IPS-NIHi11 (cell line): Measurements from ENCODE around the gene CDH24.

Source experiments
- DNase-seq: peaks from one replicate; pipeline ENCODE4 v3.0.0; 2012; ENCODE audit warnings: mixed read lengths, low spot score

The CDH24 gene, protein sequence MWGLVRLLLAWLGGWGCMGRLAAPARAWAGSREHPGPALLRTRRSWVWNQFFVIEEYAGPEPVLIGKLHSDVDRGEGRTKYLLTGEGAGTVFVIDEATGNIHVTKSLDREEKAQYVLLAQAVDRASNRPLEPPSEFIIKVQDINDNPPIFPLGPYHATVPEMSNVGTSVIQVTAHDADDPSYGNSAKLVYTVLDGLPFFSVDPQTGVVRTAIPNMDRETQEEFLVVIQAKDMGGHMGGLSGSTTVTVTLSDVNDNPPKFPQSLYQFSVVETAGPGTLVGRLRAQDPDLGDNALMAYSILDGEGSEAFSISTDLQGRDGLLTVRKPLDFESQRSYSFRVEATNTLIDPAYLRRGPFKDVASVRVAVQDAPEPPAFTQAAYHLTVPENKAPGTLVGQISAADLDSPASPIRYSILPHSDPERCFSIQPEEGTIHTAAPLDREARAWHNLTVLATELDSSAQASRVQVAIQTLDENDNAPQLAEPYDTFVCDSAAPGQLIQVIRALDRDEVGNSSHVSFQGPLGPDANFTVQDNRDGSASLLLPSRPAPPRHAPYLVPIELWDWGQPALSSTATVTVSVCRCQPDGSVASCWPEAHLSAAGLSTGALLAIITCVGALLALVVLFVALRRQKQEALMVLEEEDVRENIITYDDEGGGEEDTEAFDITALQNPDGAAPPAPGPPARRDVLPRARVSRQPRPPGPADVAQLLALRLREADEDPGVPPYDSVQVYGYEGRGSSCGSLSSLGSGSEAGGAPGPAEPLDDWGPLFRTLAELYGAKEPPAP

DNA sequence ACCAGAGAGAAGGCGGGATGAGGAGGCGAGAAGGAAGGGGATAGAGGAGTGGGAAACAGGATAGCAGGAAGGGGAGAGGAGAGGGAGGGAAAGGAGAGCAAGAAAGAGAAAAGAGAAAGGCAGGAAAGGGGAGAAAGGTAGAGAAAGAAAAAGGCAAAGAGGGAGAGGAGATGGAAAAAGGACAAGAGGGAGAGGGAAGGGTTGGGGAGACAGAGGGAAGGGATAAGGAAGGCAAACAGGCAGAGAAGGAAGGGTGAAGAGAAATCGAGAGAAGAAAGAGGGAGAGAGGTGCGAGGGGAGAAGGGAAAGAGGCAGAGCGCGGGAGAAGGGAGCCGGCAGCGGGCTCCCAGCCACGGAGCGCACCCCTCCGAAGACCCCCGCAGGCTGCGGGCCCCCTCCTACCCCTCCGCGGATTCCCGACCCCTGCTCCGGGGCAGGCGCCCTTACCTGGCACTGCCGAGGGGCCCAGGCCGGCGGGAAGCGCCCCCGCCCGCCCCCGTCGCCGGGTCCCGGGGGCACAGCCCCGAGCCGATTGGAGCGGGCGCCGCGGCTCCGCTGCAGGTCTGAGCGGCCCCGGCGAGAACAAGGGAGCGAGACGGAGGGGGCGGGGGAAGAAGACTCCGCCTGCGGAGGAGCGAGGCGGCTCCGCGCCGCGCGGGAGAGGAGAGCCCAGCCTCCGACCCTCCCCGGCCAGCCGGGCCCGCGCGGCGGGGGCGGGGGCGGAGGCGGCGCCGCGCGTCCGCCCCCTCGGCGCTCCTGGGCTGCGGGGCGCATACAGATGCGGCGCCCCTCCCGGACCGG is at the start of gene CDH24:
Gene CDH24 (minus strand): TSS at position 565 of the 801 bp plus-strand sequence. CDS start 1,787 bp downstream, outside the sequence.
- peak; percentile 87 for DNase-seq

DNA sequence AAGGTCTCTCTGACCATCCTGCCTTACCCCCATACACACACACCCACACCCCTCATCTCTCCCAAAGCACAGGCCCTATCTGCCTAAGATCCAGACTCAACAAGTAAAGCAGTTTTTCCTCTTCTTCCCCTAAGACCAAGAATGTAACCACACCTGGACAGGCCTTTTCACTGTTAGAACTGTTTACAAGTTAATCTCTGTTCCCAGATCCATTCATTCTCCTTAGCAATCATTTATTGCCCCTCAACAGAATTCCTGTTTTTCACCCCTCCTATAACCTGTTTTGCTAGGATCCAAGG is 49.4 kb upstream of the CDH24 start:
- DNase-seq, result no peak

DNA sequence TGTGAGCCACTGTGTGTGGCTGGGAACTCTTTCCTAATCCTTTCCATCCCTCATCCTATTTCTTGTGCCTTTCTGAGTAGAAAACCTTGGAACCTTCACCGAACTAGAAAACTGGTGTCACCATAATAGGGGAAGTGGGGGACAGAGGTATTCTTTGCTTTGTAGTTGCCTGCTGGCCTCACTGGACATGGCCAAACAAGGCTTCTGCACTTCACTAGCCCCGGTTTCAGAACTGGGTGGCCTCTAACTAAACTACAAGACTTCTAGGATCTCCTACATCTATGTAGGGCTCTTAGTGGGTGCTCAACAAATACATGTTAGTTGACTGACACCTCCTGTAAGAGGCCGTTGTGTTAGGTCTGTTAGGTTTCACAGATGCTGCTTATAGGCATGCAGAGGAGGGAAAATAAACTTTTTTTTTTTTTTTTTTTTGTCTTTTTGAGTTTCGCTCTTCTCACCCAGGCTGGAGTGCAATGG is 48.1 kb upstream of the CDH24 start:
- no peak for DNase-seq

DNA sequence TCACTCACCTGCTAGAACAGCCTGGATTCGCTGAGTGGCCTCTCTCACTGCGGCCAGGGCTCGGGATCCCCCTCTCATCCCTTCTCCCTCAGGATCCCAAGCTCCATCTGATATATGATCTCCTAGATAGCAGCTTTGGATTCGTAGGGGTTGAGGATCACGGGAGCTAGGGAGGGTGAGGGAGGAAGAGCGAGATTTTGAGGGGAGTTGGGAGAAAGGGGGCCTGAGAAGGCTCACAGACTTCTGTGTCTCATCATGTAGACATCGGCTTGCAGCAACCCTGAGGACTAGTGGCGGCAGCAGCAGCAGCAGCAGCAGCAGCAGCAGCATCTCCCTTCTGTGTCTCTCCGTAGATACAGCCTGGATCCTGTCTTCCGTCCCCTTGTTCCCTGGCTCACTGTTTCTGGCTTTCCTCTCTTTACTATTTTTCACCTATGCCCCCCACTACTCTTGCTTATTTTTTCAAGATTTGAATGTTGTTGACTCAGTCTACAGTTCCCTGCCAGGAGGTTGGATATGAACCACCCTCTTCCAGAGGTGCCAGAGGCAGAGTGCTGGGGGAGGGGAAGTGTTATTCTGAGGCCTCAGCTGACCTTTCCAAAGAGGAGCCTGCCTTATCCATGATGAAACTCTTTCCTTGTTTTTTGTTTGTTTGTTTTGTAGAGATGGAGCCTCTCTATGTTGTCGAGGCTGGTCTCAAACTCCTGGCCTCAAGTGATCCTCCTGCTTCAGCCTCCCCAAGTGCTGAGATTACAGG is 47.4 kb upstream of the CDH24 start, which contains the start of gene CIROP:
Gene CIROP (minus strand): TSS at position 399 of the 757 bp plus-strand sequence. CDS start 69 bp downstream, at position 330.
- DNase-seq, result no peak

DNA sequence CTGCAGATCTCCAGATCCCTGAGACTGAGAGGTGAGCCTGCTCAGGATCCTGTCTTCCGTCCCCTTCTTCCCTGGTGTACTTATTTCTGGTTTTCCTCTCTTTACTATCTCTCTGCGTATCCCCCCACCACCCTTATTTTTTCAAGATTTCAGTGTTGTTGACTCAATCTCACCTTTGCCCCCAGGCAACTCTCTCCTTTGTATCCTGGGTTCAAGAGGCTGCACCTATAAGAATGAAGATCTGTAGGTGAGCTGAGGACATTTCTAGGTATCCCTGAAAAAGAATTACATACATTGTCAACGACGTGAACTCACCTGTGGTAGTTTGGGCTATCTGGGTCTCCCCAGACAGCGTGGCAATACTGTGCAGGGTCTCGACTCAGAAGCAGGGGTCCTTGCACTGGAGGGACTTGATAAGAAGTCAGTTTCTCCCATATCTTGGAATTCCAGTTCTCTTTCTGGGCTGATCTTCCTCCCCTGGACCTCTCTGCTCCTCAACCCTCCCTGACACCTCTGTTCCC is 46.8 kb upstream of the CDH24 start:
- DNase-seq, result no peak

DNA sequence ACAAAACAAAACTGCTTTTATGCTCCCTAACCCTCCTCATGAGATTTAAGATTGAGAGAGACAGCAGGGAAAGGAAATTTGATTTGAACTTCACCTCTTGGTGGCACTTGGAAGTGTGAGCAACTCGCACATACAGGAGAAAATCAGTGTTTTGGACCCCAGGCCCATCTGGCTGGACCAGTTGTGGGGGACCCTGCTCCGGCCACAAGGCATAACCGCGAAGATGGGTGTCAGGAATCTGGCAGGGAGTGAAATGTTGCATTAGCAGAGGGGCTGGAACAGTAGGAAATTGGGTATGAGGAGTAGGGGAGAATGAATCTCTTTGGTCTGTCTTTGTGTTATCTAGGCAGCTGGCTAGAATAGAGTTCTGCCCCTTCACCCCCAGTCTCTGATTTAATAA is 46.3 kb upstream of the CDH24 start:
- no peak for DNase-seq

- DNase-seq, result no peak
Measured at GRCh38 chr14:23102801-23103200, 45.5 kb upstream of the CDH24 start.

DNA sequence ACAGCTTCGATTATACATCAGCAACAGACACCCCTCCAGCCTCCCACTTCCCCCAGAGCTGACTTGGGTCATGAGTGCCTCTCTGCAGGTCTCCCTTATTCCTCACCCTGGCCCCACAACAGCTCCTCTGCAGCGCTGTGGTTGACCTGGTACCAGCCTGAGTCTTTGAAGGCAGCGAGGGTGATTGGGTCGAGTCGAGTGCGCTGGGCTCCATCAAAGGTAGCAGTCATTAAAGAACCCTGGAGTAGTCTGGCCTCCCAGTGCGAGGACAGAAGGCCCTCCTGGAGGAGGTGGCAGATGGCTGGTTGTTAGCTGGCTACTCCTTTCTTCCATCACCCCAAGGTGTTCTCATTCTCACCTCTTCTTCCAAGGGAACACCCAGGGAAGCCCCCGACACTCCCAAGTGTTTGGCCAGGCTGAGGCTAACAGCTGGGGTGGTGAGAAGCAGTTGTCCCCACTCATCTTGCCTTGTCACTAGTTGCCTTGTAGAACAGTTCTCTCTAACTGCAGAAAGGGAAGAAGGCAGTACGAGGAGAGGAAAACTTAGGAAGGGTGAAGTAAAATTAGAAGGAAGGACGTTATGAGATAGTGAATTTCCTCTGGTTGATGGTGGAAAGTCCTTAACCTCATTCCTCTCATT is 44.8 kb upstream of the CDH24 start:
- DNase-seq, result no peak

DNA sequence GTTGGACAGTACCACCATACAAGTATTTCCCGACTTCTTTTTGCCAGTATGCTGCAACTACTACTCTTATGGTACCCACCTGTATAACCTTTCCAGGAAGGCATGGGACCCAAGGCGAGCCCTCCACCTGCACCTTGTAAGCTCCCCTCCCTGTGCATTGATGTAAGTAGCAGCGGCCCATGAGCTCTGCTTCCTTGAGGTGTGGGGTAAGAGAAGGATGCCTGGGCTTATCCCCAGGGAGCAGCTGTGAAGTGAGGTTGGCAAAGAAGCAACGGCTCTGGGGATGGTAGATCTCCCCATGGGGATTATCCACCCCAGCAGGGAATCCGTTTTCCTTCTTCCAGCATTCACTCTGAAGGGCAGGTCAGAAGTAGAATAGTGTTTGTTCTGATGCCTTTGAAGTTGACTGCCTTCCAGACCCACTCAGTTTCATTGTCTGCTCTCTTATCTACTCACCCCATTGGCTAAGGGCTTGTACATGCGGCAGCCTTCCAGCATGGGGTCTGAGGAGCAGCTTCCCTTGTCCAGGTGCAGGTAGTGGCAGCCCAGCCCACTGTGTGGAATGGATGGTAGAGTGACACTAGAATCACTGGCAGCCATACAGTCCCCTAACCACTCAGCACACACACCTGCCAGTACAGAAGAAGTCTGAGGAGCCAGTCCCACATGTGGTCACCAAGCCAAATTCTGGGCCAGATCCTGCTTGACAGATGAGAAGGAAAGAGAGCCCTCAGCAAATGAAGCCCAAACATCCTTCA is 44.1 kb upstream of the CDH24 start:
- no peak for DNase-seq

DNA sequence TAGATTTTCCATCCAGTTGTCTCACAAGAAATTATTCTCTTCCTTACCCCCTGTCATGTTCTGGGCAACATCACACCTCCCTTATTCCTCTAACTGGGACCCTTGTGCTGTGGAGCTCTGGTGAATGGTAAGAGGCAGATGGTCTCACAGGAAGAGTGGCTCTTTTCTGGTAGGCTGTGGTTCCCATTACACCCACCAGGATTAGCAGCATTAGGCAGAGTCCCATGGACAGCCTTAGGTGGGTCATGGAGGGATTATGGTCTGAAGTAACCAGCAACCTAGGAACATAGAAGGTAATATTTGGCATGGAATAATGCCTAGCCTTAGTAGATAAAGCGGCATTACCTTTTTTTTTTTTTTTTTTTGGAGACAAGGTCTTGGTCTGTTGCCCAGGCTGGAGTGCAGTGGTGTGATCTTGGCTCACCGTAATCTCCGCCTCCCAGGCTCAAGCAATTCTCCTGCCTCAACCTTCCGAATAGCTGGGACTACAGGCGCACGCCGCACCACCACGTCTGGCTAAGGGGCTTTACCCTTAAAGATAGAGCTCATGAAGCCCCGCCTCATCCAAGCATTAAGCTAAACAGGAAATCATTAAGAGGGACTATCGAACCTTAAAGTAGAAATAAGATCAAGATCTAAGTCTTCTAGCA is 42.0 kb upstream of the CDH24 start:
- DNase-seq, result no peak

DNA sequence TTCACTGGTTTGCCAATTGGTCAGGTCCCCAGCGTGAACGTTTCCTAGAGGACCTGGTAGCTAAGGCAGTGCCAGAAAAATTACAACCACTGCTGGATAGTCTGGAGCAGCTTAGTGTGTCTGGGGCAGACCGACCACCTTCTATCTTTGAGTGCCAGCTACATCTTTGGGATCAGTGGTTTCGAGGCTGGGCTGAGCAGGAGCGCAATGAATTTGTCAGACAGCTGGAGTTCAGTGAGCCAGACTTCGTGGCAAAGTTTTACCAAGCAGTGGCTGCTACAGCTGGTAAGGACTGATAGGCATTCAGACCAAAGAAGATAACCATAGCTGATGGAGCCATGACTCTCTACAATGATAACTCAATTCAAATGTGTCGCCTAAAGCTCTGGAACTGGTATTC is 40.5 kb upstream of the CDH24 start:
- DNase-seq, result no peak

DNA sequence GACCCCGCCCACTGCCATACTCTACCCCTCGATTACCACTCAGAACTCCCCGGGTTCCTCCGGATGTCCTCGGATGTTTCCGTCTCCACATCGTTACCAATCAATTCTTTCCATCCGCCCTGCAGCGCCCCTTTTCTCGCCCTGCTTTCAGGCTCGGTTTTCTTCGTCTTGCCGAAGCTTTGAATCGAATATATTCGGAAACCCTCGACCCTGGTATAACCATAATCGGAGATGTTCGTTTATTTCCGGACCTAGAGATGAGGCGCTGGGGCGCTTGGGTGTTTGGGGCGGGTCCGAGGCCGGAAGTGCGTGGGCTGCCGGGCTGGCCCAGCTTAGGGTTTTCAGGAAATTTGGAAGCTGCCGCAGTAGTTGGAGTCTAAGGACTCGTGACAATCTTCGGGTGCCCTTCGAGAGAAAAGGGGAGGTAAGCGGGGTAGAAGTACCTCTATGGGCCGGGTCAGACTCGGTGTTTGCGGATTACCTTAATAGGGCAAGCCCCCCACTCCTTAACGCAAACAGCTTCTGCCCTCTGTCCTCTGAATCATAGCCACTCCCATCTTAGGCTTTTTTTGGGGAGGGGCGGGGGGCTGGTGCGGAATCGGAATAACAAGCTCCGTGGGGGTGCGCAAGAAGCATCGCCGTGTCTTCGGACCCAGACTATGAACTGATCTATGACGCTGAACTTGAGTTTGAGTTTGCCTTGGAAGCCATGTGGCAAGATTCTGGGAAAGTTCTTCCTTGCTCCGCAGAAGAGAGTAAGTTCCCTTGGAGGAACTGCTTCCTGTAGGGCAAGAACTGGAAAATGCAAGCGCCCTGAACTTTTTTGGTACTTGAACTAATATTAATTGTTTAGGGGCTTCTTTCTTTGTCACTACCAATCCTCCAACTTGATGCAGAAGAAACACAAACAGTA is 38.1 kb upstream of the CDH24 start, which contains the start of gene C14orf119:
Gene C14orf119 (plus strand): TSS at position 310 of the 913 bp plus-strand sequence. CDS start 2,154 bp downstream, outside the sequence.
- peak; percentile 99 for DNase-seq

GRCh38 chr14:23094666-23095195 is 37.4 kb upstream of the CDH24 start, which contains the start of gene ACIN1:
Gene ACIN1, minus strand, starts transcription at chr14:23095136. Its CDS starts 24 bp downstream, at chr14:23095112.
- DNase-seq, result no peak

DNA sequence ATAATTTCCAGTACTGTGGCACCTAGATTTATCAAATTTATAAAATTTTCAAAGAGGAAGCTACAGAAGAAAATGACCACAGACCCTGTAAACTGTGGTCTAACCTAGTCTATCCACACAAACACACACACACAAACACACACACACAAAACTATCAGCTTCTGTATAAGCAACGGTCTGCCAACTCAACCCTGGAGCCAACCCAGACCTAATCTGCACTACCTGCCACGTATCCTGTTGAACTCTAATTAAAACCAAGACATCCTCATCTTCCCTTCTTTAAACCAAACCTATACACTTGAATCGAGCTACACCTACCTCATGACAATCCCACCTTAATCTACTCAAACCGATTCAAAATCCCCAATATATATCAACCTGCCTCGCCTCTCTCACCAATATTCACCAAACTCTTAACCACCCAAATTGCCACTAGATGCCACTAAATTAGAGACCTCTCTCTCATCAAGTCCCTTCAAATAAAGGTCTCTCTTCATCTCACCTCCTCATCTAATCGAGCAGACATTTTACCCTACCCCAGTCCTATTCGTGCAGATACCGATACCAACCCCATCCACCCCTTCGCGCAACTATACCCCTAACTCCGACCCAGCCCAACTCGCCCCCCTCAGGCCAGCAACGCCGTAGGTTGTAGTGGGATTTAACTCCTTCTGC is 36.8 kb upstream of the CDH24 start:
- DNase-seq, result peak; percentile 86

DNA sequence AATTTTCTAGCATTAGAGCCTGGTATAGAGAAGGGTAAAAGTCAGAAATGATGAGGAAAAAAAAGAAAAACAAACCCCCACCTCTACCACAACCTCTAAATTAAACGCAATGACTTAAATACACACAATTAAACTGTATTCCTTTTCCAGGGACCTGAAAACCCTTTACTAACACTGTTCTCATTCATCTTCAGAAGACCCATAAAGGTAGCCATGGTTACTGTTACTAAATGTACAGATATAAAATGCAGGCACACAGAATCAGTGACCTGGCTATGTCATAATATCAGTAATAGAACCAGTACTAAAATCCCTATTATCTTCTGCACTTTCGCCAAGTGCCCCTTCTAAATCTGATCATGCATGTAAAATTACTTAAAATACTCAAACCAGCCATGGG is 36.2 kb upstream of the CDH24 start:
- no peak for DNase-seq

- DNase-seq, result no peak
Measured at GRCh38 chr14:23093104-23093503, 35.8 kb upstream of the CDH24 start.
